Measurements from ENCODE around the gene PPP6R3.
"Not testable (repeated sequence)": the region's sequence is repeated elsewhere in the genome, so short reads cannot be mapped to it uniquely, and the experiment has no call there.

PPP6R3 gene

DNA sequence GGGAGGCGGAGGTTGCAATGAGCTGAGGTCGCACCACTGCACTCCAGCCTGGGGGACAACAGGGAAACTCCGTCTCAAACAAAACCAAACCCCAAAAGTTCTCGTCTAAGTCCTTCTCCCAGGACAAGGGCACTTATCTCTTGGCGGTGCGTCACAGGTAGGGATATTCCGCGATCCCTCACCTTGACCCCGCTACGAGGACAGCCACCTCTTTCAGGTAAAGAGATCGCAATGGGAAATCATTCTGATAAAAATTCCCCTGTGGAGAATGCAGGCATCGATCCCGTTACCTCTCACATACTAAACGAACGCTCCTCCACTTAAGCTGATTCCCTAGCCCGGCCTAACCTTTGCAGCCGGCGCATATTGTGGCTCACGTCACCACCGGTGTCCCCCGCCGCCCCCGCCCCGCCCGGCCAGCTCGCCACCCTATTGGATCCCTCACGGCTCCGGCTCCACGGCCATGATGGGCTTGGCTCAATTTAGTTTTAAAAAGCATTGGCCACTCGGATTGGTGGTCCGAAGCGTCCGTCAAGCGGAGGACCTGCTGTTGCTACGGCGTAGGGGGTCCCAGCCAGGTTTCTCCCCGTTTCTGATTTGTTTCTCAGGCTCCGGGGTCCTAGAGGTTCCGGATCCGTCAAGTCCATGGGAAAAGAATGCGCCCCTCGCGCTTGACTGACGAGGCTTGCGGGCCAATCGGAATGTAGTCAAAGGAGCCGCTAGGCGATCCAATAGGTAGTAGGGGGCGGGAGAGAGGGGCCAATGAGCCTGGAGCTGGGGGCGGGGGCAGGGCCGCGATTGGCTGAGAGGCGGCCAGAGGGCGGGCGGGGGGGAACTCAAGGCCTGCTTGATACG, 439 bp upstream of the PPP6R3 start:
- Mint-ChIP-seq H3K4me3 (peak overlapping the region; percentile 85), H3K27me3 (no peaks in the 10 kb centered on the region), H3K36me3 (peaks cover 6% of the 10 kb centered on the region), H3K27ac (peak overlapping the region; percentile 90), H3K9me3 (no peaks in the 10 kb centered on the region), H3K4me1 (peaks cover 39% of the 10 kb centered on the region)
- peak; percentile 97 for ATAC-seq

GRCh38 chr11:68461575-68461917, 994 bp downstream of the PPP6R3 start:
- H3K27ac Mint-ChIP-seq, result peak overlapping the region; percentile 62
- H3K4me1 Mint-ChIP-seq, result peaks cover 50% of the 10 kb centered on the region
- no peaks in the 10 kb centered on the region for H3K27me3 Mint-ChIP-seq
- no peak for ATAC-seq
- H3K9me3 Mint-ChIP-seq, result no peaks in the 10 kb centered on the region
- peaks cover 6% of the 10 kb centered on the region for H3K36me3 Mint-ChIP-seq
- peak overlapping the region; percentile 90 for H3K4me3 Mint-ChIP-seq

DNA sequence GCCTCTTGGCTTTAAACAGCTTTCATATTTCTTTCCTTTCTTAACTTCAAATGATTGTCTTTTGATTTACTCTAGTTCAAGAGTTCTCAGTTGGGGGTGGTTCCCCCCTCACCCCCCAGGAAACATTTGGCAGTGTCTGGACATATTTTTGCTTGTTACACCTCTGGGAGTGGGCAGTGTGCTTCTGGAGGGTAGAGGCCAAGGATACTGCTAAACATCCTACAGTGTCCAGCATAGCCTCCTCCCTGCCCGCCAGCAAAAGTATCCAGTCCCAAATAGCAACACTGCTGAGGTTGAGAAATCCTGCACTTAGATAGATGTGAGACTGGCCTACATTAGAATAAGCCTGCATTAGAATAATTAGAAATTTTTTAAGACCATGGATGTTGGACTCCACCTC, 3.2 kb downstream of the PPP6R3 start:
- no peak overlapping the region for H3K27ac Mint-ChIP-seq
- H3K27me3 Mint-ChIP-seq, result no peaks in the 10 kb centered on the region
- H3K36me3 Mint-ChIP-seq, result peaks cover 11% of the 10 kb centered on the region
- H3K9me3 Mint-ChIP-seq, result no peaks in the 10 kb centered on the region
- peak overlapping the region; percentile 45 for H3K4me3 Mint-ChIP-seq
- peaks cover 72% of the 10 kb centered on the region for H3K4me1 Mint-ChIP-seq
- no peak for ATAC-seq

GRCh38 chr11:68467201-68467834, 6.8 kb downstream of the PPP6R3 start:
- Mint-ChIP-seq H3K27me3 (no peaks in the 10 kb centered on the region), H3K9me3 (no peaks in the 10 kb centered on the region), H3K4me1 (peaks cover 97% of the 10 kb centered on the region), H3K27ac (peak overlapping the region; percentile 32), H3K36me3 (peaks cover 31% of the 10 kb centered on the region), H3K4me3 (no peak overlapping the region)
- ATAC-seq, result no peak

- peaks cover 26% of the 10 kb centered on the region for H3K36me3 Mint-ChIP-seq
- peaks cover 97% of the 10 kb centered on the region for H3K4me1 Mint-ChIP-seq
Measured at GRCh38 chr11:68468217-68468828, 7.8 kb downstream of the PPP6R3 start.

GRCh38 chr11:68469122-68469521, 8.6 kb downstream of the PPP6R3 start:
- Mint-ChIP-seq H3K27ac (peak overlapping the region; percentile 58), H3K27me3 (no peaks in the 10 kb centered on the region), H3K4me1 (peaks cover 97% of the 10 kb centered on the region), H3K36me3 (peaks cover 31% of the 10 kb centered on the region), H3K4me3 (no peak overlapping the region), H3K9me3 (no peaks in the 10 kb centered on the region)
- no peak for ATAC-seq

More at GRCh38 chr11:68468217-68468828, 7.8 kb downstream of the PPP6R3 start:
- H3K9me3 Mint-ChIP-seq, result no peaks in the 10 kb centered on the region
- H3K4me3 Mint-ChIP-seq, result peak overlapping the region; percentile 8
- no peaks in the 10 kb centered on the region for H3K27me3 Mint-ChIP-seq
- peak; percentile 62 for ATAC-seq
- peak overlapping the region; percentile 18 for H3K27ac Mint-ChIP-seq

DNA sequence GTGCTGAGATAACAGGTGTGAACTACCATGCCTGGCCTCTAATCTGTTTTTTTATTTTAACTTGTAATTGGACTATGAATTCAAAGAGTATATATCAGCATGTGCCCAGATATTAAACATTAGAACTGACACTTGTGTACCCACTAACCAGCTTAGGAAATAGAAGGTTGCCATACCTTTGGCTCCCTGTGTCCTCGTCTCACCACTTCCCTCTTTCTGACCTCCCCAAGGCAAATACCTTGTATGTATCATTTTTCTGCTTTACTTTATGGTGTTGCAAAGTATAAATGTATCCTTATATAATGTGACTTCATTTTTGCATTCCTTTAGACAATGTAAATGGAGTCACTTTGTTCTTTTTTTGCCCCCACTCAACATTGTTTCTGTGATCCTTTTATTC, 9.1 kb downstream of the PPP6R3 start:
- ATAC-seq, result no peak
- Mint-ChIP-seq H3K4me3 (peak overlapping the region; percentile 3), H3K9me3 (no peaks in the 10 kb centered on the region), H3K27ac (peak overlapping the region; percentile 58), H3K27me3 (no peaks in the 10 kb centered on the region), H3K36me3 (peaks cover 32% of the 10 kb centered on the region), H3K4me1 (peaks cover 91% of the 10 kb centered on the region)

DNA sequence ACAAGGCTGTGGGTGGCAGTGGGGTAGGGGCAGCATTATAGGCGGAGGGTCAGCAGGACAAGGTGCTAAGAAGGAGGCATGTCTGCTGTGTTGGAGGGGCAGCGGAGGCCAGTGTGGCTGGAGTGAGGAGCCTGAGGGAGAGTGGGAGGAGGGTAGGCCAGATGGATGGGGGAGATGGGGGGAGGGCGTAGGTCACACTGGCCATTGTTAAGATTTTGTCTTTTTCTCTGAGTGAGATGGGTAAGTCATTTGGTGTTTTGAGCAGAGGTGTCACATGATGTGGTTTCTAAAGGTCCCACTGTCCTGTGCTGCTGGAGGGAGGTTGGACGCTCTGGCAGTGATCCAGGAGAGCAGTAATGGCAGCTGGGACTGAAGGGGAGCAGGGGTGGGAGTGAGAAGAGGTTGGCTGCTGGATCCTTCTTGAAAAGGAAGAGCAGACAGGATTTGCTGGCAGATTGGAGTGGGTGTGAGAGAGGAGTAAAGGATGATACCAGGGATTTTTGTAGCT, 9.8 kb downstream of the PPP6R3 start:
- peaks cover 36% of the 10 kb centered on the region for H3K36me3 Mint-ChIP-seq
- no peak for ATAC-seq
- H3K4me1 Mint-ChIP-seq, result peaks cover 84% of the 10 kb centered on the region
- peak overlapping the region; percentile 6 for H3K4me3 Mint-ChIP-seq
- H3K9me3 Mint-ChIP-seq, result no peaks in the 10 kb centered on the region
- H3K27me3 Mint-ChIP-seq, result no peaks in the 10 kb centered on the region
- peak overlapping the region; percentile 58 for H3K27ac Mint-ChIP-seq

- Mint-ChIP-seq H3K9me3 (no peaks in the 10 kb centered on the region), H3K4me3 (peak overlapping the region; percentile 46), H3K36me3 (peaks cover 36% of the 10 kb centered on the region), H3K27me3 (no peaks in the 10 kb centered on the region), H3K4me1 (peaks cover 74% of the 10 kb centered on the region), H3K27ac (peak overlapping the region; percentile 58)
- peak; percentile 73 for ATAC-seq
Measured at GRCh38 chr11:68471360-68472340, 11.1 kb downstream of the PPP6R3 start.

DNA sequence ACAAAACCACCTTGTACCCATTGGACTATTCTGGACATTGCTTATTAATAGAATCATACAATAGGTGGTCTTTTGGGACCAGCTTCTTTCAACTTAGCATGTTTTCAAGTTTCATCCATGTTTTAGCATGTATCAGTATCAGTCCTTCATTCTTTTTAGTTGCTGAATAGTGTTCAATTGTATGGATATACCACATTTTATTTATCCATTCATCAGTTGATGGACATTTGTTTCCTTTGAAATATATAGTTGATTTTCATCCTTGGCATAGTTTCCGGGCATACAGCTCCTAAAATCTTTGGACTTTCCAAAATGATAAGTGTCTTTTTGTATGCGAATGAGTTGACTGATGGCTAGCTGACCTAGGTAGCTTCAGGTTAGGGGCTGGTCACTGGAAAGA, 12.2 kb downstream of the PPP6R3 start:
- peaks cover 37% of the 10 kb centered on the region for H3K36me3 Mint-ChIP-seq

GRCh38 chr11:68473693-68474092, 13.1 kb downstream of the PPP6R3 start:
- H3K27ac Mint-ChIP-seq, result peak overlapping the region; percentile 55
- ATAC-seq, result no peak
- peaks cover 37% of the 10 kb centered on the region for H3K36me3 Mint-ChIP-seq
- H3K4me1 Mint-ChIP-seq, result peaks cover 60% of the 10 kb centered on the region
- H3K4me3 Mint-ChIP-seq, result no peak overlapping the region
- H3K9me3 Mint-ChIP-seq, result no peaks in the 10 kb centered on the region
- H3K27me3 Mint-ChIP-seq, result no peaks in the 10 kb centered on the region

More for the DNA sequence above, 12.2 kb downstream of the PPP6R3 start:
- Mint-ChIP-seq H3K9me3 (no peaks in the 10 kb centered on the region), H3K4me1 (peaks cover 70% of the 10 kb centered on the region), H3K27me3 (no peaks in the 10 kb centered on the region), H3K27ac (peak overlapping the region; percentile 58), H3K4me3 (no peak overlapping the region)
- ATAC-seq, result no peak

- H3K4me3 Mint-ChIP-seq, H3K27ac Mint-ChIP-seq, H3K27me3 Mint-ChIP-seq, ATAC-seq, H3K9me3 Mint-ChIP-seq: not testable (repeated sequence)
- H3K36me3 Mint-ChIP-seq, result peaks cover 44% of the 10 kb centered on the region
- H3K4me1 Mint-ChIP-seq, result peaks cover 56% of the 10 kb centered on the region
Measured at GRCh38 chr11:68475626-68476025, 15.1 kb downstream of the PPP6R3 start.

- Mint-ChIP-seq H3K4me1 (peaks cover 56% of the 10 kb centered on the region), H3K36me3 (peaks cover 36% of the 10 kb centered on the region), H3K27ac (no peak overlapping the region), H3K27me3 (no peaks in the 10 kb centered on the region), H3K9me3 (peaks cover 2% of the 10 kb centered on the region), H3K4me3 (no peak overlapping the region)
- no peak for ATAC-seq
Measured at GRCh38 chr11:68479390-68479789, 18.8 kb downstream of the PPP6R3 start.

DNA sequence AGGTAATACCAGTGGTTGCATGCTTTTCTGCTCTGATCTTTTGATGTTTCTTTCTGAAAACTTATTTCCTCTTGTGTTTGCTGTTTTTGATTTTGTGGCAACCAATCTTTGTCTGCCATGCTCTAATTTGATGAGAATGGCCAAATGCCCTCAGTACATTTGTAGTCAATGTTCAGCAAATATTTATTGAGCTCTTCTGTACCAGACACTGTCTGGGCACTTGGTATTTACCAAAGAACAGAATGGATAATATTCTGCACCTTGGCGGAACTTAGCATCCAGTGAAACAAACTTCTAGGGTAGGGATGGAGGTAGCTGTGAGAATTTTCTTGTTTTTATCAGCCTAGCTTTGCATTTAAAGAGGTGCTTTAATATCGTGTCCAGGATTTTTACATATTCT, 19.6 kb downstream of the PPP6R3 start:
- no peak overlapping the region for H3K27ac Mint-ChIP-seq
- H3K36me3 Mint-ChIP-seq, result peaks cover 34% of the 10 kb centered on the region
- H3K27me3 Mint-ChIP-seq, result no peaks in the 10 kb centered on the region
- H3K4me3 Mint-ChIP-seq, result no peak overlapping the region
- H3K9me3 Mint-ChIP-seq, result peaks cover 2% of the 10 kb centered on the region
- H3K4me1 Mint-ChIP-seq, result peaks cover 64% of the 10 kb centered on the region
- ATAC-seq, result no peak
